ENCODE measurements around the gene ZNF213.

ZNF213 gene

GRCh38 chr16:3148256-3149192 lies 13.7 kb downstream of the ZNF213 start:
- in situ Hi-C loops (cut with MboI; ENCODE audit: low pct_unique_long_range_greater_than_20kb, low sequenced_read_pairs, unreplicated experiment): no loop called here
- TF ChIP-seq CTCF (IDR thresholded peaks at IDR 0.05; ENCODE audit: extremely low read depth, insufficient read depth, missing control alignments): no peak
- no peak for DNase-seq (ENCODE audit: low spot score)

- in situ Hi-C loops (cut with MboI; ENCODE audit: low pct_unique_long_range_greater_than_20kb, low sequenced_read_pairs, unreplicated experiment): no loop called here
- no peak for DNase-seq (ENCODE audit: low spot score)
- no peak for TF ChIP-seq CTCF (IDR thresholded peaks at IDR 0.05; ENCODE audit: extremely low read depth, insufficient read depth, missing control alignments)
Measured at GRCh38 chr16:3149193-3149530, 14.3 kb downstream of the ZNF213 start.

- peak; percentile 78 for TF ChIP-seq CTCF (IDR thresholded peaks at IDR 0.05; ENCODE audit: extremely low read depth, insufficient read depth, missing control alignments)
- peak; percentile 81 for DNase-seq (ENCODE audit: low spot score)
- in situ Hi-C loops (cut with MboI; ENCODE audit: low pct_unique_long_range_greater_than_20kb, low sequenced_read_pairs, unreplicated experiment): no loop called here
Measured at GRCh38 chr16:3149630-3150345, 15.0 kb downstream of the ZNF213 start.

GRCh38 chr16:3150346-3151218 lies 15.8 kb downstream of the ZNF213 start:
- in situ Hi-C loops (cut with MboI; ENCODE audit: low pct_unique_long_range_greater_than_20kb, low sequenced_read_pairs, unreplicated experiment): no loop called here
- TF ChIP-seq CTCF (IDR thresholded peaks at IDR 0.05; ENCODE audit: extremely low read depth, insufficient read depth, missing control alignments): no peak
- DNase-seq (ENCODE audit: low spot score): peak; percentile 97

- TF ChIP-seq CTCF (IDR thresholded peaks at IDR 0.05; ENCODE audit: extremely low read depth, insufficient read depth, missing control alignments): no peak
- no peak for DNase-seq (ENCODE audit: low spot score)
Measured at GRCh38 chr16:3152027-3152276, 17.1 kb downstream of the ZNF213 start.

GRCh38 chr16:3152277-3152990 lies 17.6 kb downstream of the ZNF213 start:
- in situ Hi-C loops (cut with MboI; ENCODE audit: low pct_unique_long_range_greater_than_20kb, low sequenced_read_pairs, unreplicated experiment): no loop called here
- TF ChIP-seq CTCF (IDR thresholded peaks at IDR 0.05; ENCODE audit: extremely low read depth, insufficient read depth, missing control alignments): peak; percentile 62
- peak; percentile 73 for DNase-seq (ENCODE audit: low spot score)

More at GRCh38 chr16:3152027-3152276, 17.1 kb downstream of the ZNF213 start:
- in situ Hi-C loops (cut with MboI; ENCODE audit: low pct_unique_long_range_greater_than_20kb, low sequenced_read_pairs, unreplicated experiment): no loop called here
